IMR-90 (cell line): Measurements from ENCODE around the gene ANTXR1. TPM values are rescaled to one million over a fixed set of nuclear protein-coding genes. Genes with fewer than 3 reads are reported as not detected.
A peak's percentile ranks its signal among the peaks of the same experiment; 100 is the strongest.

Source experiments
- ATAC-seq: fragments of 200-7000 bp; cut with Tn5 transposase; 2 replicates; pipeline ENCODE4 v1.9.1; 2020; ENCODE audit warnings: low read depth, mild to moderate bottlenecking, moderate library complexity
- BruUV-seq: library from RNA; stranded (reverse); fragments of 400-500 nt; replicated peaks from 2 replicates; lab custom pipeline; 2021; lab: Mats Ljungman, UMichigan
- CTCF ChIA-PET: fragments of 300-600 bp; formaldehyde crosslinking; extraction: SDS; loops from one replicate; lab custom pipeline; 2021; ENCODE audit warnings: antibody characterized with exemption; lab: Yijun Ruan, JAX
- POLR2A ChIA-PET: fragments of 300-600 bp; sonication (Branson Sonifier 250); formaldehyde crosslinking; loops from one replicate; lab custom pipeline; 2022; ENCODE audit warnings: antibody characterized with exemption; ENCODE audit not compliant: unreplicated experiment; lab: Charles Lee
- DNase-seq: peaks from one replicate; pipeline ENCODE4 v3.0.0; 2013
- H2AFZ ChIP-seq: replicated peaks from 2 replicates; pipeline ENCODE3; 2013; ENCODE audit warnings: low read length, mild to moderate bottlenecking; ENCODE audit not compliant: poor library complexity
- H2AK5ac ChIP-seq: 2 replicates; pipeline ENCODE4 v1.6.1; 2013; ENCODE audit warnings: low read depth, low read length, inconsistent platforms
- H2AK9ac ChIP-seq: replicated peaks from 2 replicates; pipeline ENCODE3; 2013; ENCODE audit warnings: mild to moderate bottlenecking, low read depth, low read length, moderate library complexity; ENCODE audit not compliant: poor library complexity
- H2BK120ac ChIP-seq: 2 replicates; pipeline ENCODE4 v1.6.1; 2013; ENCODE audit warnings: low read depth, low read length, inconsistent platforms
- H2BK15ac ChIP-seq: 3 replicates; pipeline ENCODE4 v1.6.1; 2013; ENCODE audit warnings: low read depth, low read length, inconsistent platforms
- H2BK20ac ChIP-seq: 2 replicates; pipeline ENCODE4 v1.6.1; 2013; ENCODE audit warnings: low read depth, mild to moderate bottlenecking, inconsistent platforms, low read length, moderate library complexity
- H2BK5ac ChIP-seq: 2 replicates; pipeline ENCODE4 v1.6.1; 2013; ENCODE audit warnings: mild to moderate bottlenecking, low read depth, low read length, inconsistent platforms; ENCODE audit not compliant: poor library complexity, severe bottlenecking
- H3K14ac ChIP-seq: replicated peaks from 2 replicates; pipeline ENCODE4 v1.6.1; 2013; ENCODE audit warnings: low read depth, low read length, inconsistent platforms
- H3K18ac ChIP-seq: 2 replicates; pipeline ENCODE4 v1.6.1; 2013; ENCODE audit warnings: low read depth, low read length, control low read depth
- H3K23ac ChIP-seq: 2 replicates; pipeline ENCODE4 v1.6.1; 2013; ENCODE audit warnings: low read depth, low read length, inconsistent platforms
- H3K27ac ChIP-seq: 2 replicates; pipeline ENCODE4 v1.5.1; 2013; ENCODE audit warnings: mild to moderate bottlenecking, control low read depth, low read length; ENCODE audit not compliant: insufficient read depth
- H3K27me3 ChIP-seq: 2 replicates; pipeline ENCODE4 v1.6.1; 2013; ENCODE audit warnings: low read length; ENCODE audit not compliant: control insufficient read depth, insufficient read depth
- H3K36me3 ChIP-seq: 2 replicates; pipeline ENCODE4 v1.6.1; 2013; ENCODE audit warnings: low read length, mixed read lengths; ENCODE audit not compliant: control insufficient read depth, insufficient read depth
- H3K4ac ChIP-seq: 2 replicates; pipeline ENCODE4 v1.6.1; 2013; ENCODE audit warnings: low read depth, low read length, inconsistent platforms
- H3K4me1 ChIP-seq: 2 replicates; pipeline ENCODE4 v1.6.1; 2013; ENCODE audit warnings: low read length, mixed read lengths; ENCODE audit not compliant: control insufficient read depth, insufficient read depth
- H3K4me2 ChIP-seq: 2 replicates; pipeline ENCODE4 v1.6.1; 2013; ENCODE audit warnings: low read depth, mild to moderate bottlenecking, control low read depth, low read length, moderate library complexity
- H3K4me3 ChIP-seq: 2 replicates; pipeline ENCODE4 v1.5.1; 2013; ENCODE audit warnings: low read depth, mild to moderate bottlenecking, control low read depth, low read length, moderate library complexity; ENCODE audit not compliant: insufficient read depth
- H3K56ac ChIP-seq: 2 replicates; pipeline ENCODE4 v1.6.1; 2013; ENCODE audit warnings: low read length, inconsistent platforms; ENCODE audit not compliant: insufficient read depth; ENCODE audit errors: extremely low read depth
- H3K79me1 ChIP-seq, 2 experiments: 2 replicates each; pipeline ENCODE4 v1.6.1; 2013; ENCODE audit warnings: low read length in 2 of 2, inconsistent platforms in 1 of 2, low read depth in 1 of 2
- H3K9ac ChIP-seq: 2 replicates; pipeline ENCODE4 v1.6.1; 2013; ENCODE audit warnings: low read depth, low read length, control low read depth
- H3K9me1 ChIP-seq: 2 replicates; pipeline ENCODE4 v1.6.1; 2013; ENCODE audit warnings: low read length, inconsistent platforms; ENCODE audit not compliant: insufficient read depth
- H3K9me3 ChIP-seq: 2 replicates; pipeline ENCODE4 v1.6.1; 2013; ENCODE audit warnings: low read length; ENCODE audit not compliant: control insufficient read depth, insufficient read depth
- H4K20me1 ChIP-seq: 2 replicates; pipeline ENCODE4 v1.6.1; 2013; ENCODE audit warnings: low read length, inconsistent platforms; ENCODE audit not compliant: insufficient read depth
- H4K5ac ChIP-seq: 2 replicates; pipeline ENCODE4 v1.6.1; 2013; ENCODE audit warnings: mild to moderate bottlenecking, low read depth, low read length, control low read depth
- H4K8ac ChIP-seq, 2 experiments: 2 replicates each; pipeline ENCODE4 v1.6.1; 2013; ENCODE audit warnings: low read depth in 2 of 2, low read length in 2 of 2, control low read depth in 1 of 2, inconsistent platforms in 1 of 2
- H4K91ac ChIP-seq: 2 replicates; pipeline ENCODE4 v1.6.1; 2013; ENCODE audit warnings: low read depth, low read length, inconsistent platforms; ENCODE audit not compliant: insufficient read depth
- CEBPB ChIP-seq: IDR thresholded peaks from 2 replicates; pipeline ENCODE4 v1.6.1; 2012; ENCODE audit warnings: low read depth, low read length, improper control_type of control experiment
- NFE2L2 ChIP-seq: fragments of 150-350 bp; IDR thresholded peaks from 2 replicates; pipeline ENCODE4 v1.6.1; 2016; ENCODE audit warnings: low read depth, mild to moderate bottlenecking, low read length
- WGBS, 2 experiments: methylation state at CpG; one replicate each; pipeline versions ENCODE4 v1.1.5 to v1.1.7; 2013; ENCODE audit warnings: missing lambda C conversion rate in 2 of 2; ENCODE audit not compliant: insufficient read length in 1 of 2; ENCODE audit errors: extremely low coverage in 2 of 2; 5-methylcytosine and 5-hydroxymethylcytosine counted together
- dilution Hi-C: fragments of 300-500 bp; cut with HindIII; formaldehyde crosslinking; loops from one replicate; pipeline ENCODE4 v1.14.3; 2018; ENCODE audit warnings: low sequenced_read_pairs; ENCODE audit not compliant: unreplicated experiment
- in situ Hi-C: fragments of 300-500 bp; cut with MboI; formaldehyde crosslinking; loops from 3 replicates; pipeline ENCODE4 v1.14.3; 2019; ENCODE audit warnings: low sequenced_read_pairs, inconsistent platforms, mixed read lengths
- intact Hi-C: fragments of 100-400 bp; cut with micrococcal nuclease; formaldehyde crosslinking; loops from 2 replicates; pipeline ENCODE4 v1.10.0; 2022
- polyA plus RNA-seq, 3 experiments: library from polyadenylated mRNA; depleted of rRNA; stranded (reverse); fragments of >200 nt; gene quantifications; 2 replicates each; pipeline ENCODE4 v1.2.3, GENCODE V29; 2012; ENCODE audit warnings: low replicate concordance in 1 of 3
- total RNA-seq: library from RNA; depleted of rRNA; stranded (reverse); fragments of >200 nt; gene quantifications from 2 replicates; pipeline ENCODE4 v1.2.3, GENCODE V29; 2012

The ANTXR1 gene
- total and polyA plus RNA-seq, 2 of the 4 experiments (the other 2 are of a cell fraction), result 27.2 to 36.9 TPM

- Histone ChIP-seq H4K8ac (no peak overlapping the region), H4K5ac (no peak overlapping the region), H3K4me1 (peaks cover 13% of the 10 kb centered on the region), H2AFZ (no peak overlapping the region), H2AK5ac (no peak overlapping the region), H3K9me1 (peaks cover 21% of the 10 kb centered on the region), H3K4me3 (no peak overlapping the region), H3K79me1 (peaks cover 9 to 25% of the 10 kb centered on the region in 2 experiments; a peak in 3 of 4 replicates), H3K23ac (no peak overlapping the region), H3K9me3 (no peaks in the 10 kb centered on the region), H3K27ac (no peak overlapping the region), H3K4ac (no peak overlapping the region), H2BK5ac (no peak overlapping the region), H2BK15ac (no peak overlapping the region), H3K4me2 (no peak overlapping the region), H3K27me3 (no peaks in the 10 kb centered on the region), H3K14ac (no peak overlapping the region), H3K56ac (no peak overlapping the region), H3K36me3 (peaks cover 32% of the 10 kb centered on the region), H2AK9ac (no peak overlapping the region), H3K9ac (no peak overlapping the region), H2BK120ac (no peak overlapping the region), H2BK20ac (no peak overlapping the region), H3K18ac (no peak overlapping the region), H4K91ac (no peak overlapping the region), H4K20me1 (peaks cover 4% of the 10 kb centered on the region; the same call in 1 of the 2 replicates)
- ChIA-PET CTCF (no interaction called here), POLR2A (no interaction called here)
- dilution Hi-C loops (no loop called here), in situ Hi-C loops (no loop called here), intact Hi-C loops (no loop called here)
- TF ChIP-seq NFE2L2, result no peak
- TF ChIP-seq CEBPB, result peak; percentile 67
- ATAC-seq (no peak), DNase-seq (no peak)
- WGBS, 2 experiments, result no CpG with 5 or more reads among the region's 1 CpG
- BruUV-seq, result no TSS peak
Observed at GRCh38 chr2:69092857-69093256, 79.9 kb downstream of the ANTXR1 start.
